NCI-H1105 treated with DMSO at 0.1 percent for 48 hours (cell line): ENCODE measurements around the gene C19orf38.

Experiments used
- DNase-seq: peaks from one replicate; lab custom pipeline; 2025; lab: John Stamatoyannopoulos, UW

The C19orf38 gene, protein sequence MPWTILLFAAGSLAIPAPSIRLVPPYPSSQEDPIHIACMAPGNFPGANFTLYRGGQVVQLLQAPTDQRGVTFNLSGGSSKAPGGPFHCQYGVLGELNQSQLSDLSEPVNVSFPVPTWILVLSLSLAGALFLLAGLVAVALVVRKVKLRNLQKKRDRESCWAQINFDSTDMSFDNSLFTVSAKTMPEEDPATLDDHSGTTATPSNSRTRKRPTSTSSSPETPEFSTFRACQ

DNA sequence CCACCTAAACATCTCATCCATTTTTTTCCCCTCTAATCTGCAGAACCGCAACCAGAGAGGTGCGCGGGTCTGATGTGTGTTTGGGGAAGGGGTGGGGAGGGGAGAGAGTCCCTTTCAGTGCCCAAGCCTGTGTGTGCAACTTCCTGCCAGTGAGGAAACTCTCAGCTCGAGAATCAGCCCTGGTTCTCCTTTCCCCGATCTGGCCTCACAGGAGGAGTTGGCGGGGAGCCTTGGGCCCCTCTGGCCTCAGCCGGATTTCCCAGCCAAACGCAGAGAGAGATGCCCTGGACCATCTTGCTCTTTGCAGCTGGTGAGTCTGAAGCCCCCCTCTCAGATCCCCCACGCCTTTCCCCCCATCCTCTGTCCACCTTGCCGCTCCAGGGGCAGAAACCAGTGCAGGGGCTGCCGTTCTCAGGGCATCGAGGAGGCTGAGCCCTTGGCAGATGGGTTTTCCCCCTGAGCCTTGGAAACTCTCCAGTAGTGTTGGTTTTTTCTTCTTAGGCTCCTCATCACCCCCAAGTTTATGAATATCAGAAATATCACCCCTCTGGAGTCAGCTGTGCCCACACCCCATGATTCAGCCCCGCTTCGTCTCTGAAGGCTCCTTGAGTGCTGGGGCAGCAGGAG, at the start of gene C19orf38:
Gene C19orf38 (plus strand): TSS at position 186 of the 627 bp plus-strand sequence. CDS start 94 bp downstream, at position 280.
- no peak for DNase-seq

DNA sequence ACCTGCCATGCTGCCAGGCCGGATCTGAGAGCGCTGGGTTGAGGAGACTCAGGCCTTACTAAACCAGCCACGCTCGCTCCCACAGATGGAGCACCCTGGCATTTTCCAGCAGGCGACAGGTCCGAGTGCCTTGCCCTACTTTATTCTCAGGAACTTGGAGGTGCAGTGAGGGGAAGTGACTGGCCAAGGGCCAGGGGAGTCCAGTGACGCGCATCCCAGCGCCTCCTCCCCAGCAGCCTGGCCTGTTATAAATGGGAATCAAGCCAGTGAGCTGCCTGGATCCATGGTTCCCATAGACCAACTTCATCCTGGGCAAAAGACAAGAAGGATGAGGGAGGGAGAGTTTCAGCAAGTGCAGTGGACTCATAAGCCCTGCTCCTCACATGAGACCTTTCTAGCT, 47.7 kb upstream of the C19orf38 start:
- DNase-seq = no peak

DNA sequence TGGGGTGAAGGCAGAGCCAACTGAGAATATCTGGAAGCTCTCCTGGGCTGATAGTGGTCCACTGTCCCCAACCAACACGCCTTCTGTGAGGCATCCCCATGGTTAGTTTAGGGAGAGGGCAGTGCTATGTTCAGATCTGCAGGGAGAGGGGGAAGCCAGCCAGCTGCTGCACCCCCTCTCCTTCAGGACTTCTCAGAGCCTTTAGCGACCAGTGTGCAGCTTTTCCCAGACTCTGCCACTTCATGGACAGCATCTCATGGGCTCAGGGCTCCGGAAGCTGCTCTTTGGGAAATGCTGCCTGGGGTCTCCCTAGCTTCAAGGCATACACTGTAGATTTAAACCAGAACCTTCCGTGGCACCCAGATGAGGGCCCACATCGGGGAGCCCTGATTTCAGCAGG, 45.7 kb upstream of the C19orf38 start:
- DNase-seq = no peak

DNA sequence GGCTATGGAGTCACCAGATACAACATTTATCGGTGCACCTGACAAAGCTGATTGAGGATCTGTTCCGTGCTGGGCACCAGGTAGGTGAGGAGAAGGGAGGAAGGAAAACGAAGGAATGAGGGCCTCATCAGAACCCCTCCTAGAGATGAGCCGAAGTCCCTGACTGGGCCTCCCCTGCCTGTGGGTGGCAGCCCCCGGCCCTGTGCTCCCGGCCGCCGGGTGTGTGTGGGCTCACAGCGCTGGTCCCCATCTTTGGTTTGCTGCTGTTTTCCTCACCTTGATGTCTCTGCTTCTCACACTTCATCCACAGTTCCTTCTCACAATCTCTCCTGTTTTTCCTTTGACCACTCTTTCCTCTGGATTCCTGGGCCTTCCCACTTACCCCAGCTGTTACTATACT, 45.0 kb upstream of the C19orf38 start:
- DNase-seq = no peak

DNA sequence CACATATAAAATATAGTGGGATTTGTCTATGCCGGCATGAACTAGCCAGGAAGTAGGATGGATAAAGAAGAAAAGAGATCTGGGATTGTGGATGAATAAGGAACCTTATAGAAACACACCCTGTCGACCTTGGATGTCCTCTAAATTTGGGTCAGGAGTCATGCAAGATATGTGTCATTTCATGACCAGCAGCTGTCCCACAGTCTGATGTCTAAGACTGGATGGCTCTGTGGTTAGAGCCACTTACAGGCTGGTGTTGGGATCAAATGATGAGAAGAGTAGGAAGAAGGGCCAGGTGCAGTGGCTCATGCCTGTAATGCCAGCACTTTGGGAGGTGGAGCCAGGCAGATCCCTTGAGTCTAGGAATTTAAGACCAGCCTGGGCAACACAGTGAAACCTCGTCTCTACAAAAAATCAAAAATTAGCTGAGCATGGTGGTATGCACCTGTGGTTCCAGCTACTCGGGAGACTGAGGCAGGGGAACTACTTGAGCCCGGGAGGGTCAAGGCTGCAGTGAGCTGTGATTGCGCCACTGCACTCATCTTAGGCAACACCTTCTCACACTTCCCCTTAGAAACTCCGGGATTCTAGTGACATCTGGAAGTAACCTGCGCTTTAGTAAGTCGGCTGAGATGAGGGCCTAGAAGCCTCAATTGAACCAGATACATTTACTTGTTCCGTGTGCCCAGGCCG, 43.0 kb upstream of the C19orf38 start:
- no peak for DNase-seq

DNA sequence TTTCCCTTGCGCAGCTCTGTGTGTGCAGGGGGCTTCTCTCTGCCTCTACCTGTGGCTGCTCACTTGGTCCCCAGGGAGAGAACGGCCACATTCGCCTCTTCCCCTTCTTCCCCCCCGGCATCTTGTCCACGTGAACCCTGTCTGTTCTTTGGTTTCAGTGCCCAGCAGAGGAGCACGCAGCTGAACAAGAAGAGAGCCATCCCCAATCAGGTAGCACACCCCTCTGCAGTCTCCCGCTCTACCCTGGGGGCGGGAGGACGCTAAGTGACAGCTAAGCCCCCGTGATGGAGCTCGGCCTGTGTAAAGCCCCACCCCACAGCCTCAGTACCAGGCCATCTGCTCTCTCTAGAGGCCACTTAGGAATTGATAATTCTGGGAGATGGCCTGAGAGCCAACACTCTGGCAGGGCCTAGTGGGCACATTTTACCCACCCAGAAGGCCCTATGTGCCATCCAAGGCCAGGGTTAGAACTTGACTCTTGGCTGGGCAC, 42.4 kb upstream of the C19orf38 start:
- DNase-seq = no peak

DNA sequence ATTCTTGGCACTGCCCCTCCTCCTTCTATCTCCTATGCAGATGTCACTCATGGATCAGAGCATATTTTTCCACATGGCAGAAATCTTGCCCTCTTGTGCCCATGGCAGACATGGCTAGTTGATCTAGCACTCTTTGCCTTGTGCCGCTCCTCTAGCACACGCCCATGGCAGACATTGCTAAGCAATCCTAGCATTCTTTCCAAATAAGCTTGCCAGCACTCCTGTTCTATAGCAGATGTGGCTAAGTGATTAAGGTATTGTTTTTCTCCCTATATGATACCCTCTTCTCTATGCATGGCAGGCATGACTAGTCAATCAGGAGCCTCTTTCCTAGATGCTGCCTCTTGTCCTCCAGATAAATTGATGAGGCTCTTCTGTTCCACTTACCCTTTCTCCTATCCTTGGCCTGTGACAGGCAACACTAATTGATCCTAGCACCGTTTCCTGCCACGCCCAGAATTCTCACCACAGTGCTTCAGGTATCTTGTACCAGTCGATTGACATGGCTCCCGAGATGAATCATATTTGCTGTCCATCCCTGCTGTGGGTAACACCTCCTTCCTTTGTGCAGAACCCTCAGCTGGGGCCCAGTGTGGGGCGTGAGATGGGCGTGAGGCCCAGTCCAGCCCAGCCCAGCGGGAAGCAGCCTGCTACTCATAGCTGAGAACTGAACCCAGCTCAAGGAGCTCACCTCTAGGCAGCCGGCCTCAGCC, 39.1 kb upstream of the C19orf38 start:
- no peak for DNase-seq

DNA sequence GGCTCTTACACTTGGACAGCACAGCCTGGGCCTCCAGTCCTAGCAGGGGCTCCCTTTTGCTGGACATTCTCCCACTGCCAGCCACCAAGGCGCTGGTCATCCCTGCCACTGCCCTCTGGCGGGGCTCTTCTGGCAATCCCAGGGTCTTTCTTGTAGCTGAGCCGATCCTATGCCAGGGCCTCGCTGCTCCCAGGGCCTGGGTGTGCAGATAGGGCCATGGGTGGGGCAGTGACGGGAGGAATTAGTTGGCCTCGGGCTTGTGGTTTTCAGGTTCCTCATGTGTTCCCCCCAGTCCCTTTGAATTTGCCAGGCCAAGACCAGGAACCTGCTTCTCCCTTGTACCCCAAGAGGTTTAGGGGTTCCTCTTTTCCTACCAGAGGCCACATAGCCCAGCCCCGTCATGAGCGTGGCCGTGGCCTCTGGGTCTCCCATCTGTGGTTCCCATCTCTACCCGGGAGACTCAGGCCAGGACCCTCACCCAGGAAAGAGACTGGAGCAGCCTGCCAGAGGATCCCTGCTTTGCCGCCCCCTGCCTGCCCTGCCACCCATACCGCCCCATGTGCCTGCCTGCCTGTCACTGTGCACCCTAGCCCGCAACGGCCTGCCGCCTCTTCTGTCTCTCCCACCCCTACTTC, 38.4 kb upstream of the C19orf38 start:
- no peak for DNase-seq

DNA sequence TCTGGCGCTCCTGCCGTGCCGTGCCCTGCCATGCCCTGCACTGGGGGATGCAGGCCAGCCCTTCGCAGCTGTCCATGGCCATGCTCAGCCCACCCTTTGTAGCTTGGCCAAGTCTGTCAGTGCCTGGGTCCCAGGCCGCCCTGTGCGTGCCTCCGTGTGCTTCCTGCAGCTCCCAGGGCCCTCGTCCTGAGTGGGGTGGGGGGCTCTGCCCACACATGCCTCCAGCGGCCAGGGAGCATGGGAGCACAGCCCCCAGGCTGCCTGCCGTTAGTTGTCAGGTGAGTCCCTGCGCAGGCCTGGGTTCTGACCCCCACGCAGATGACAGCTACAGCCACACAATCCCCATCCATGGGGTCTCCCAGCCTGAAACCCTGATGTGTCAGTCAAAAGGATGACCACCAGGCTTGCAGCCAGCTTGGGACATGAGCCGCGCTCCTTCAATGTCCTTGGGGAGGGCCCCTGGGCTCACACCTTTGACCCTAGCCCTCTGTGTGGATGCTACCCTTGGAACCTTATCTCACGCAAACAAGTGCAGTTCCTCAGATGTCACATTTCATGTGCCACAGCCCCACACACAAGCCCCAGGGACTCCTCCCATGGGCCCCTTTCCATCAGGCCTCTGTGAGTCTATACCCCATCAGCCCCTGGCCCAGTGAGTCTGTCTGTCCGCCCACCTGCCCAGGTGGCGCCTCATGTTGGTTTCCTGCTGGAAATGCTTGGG, 36.7 kb upstream of the C19orf38 start:
- DNase-seq = no peak

DNA sequence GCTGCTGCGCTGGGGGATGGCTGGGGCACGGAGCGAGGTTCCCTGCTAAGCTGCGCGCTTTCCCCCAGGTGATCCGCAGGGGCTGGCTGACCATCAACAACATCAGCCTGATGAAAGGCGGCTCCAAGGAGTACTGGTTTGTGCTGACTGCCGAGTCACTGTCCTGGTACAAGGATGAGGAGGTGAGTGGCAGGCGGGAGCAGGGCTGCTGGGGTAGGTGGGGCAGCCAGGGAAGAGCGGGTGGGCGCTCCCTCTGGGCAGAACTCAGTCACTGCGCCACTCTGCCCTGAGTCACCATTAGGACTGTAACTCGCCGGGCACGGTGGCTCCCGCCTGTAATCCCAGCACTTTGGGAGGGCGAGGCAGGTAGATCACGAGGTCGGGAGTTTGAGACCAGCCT, 36.0 kb upstream of the C19orf38 start:
- DNase-seq = no peak

DNA sequence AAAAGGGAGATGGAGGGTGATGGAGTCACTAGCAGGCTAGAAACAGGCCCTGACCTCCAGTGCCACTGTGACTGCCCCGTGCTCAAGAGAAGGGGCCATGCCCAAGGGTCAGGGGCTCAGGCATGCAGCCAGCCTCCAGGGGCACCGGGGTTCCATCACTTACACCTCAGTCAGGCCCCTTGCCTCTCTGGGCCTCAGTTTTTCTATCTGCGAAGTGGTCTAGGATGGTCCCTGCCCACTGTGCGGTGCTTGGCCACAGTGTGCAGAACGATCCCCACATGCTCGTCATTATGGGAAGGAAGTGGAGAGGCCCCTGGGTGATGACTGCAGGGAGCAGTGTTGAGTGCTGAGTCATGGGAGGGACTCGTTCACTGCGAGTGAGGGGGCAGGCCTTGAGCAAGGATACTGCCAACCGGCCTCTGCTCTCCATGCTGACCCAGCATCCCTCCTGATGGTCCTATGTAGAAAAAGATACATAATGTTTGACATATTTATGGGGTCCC, 35.3 kb upstream of the C19orf38 start:
- no peak for DNase-seq

DNA sequence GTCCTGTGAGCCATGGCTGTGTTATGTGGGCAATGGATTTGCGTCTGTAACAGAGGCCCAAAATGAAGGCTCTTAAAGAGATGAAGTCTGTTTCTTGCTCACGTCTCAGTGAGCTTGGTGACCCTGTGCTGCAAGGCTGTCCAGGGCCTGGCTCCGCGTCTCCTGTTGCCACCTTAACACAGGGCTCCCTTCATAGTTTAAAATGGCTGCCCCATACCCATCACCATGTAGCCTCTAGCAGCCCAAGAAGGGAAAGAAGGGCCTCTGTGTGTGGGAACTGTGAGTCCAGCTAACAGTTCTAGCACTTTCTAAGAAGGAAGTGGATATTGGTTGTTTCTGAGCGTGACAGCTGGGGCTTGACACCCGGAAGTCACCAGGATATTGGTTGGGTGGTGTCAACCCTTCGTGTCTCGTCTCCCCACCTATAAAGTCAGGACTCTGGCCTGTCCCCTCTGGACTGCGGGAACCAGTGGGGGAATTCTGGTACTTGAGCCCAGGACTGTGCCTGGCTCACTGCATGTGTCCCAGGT, 33.1 kb upstream of the C19orf38 start:
- no peak for DNase-seq

DNA sequence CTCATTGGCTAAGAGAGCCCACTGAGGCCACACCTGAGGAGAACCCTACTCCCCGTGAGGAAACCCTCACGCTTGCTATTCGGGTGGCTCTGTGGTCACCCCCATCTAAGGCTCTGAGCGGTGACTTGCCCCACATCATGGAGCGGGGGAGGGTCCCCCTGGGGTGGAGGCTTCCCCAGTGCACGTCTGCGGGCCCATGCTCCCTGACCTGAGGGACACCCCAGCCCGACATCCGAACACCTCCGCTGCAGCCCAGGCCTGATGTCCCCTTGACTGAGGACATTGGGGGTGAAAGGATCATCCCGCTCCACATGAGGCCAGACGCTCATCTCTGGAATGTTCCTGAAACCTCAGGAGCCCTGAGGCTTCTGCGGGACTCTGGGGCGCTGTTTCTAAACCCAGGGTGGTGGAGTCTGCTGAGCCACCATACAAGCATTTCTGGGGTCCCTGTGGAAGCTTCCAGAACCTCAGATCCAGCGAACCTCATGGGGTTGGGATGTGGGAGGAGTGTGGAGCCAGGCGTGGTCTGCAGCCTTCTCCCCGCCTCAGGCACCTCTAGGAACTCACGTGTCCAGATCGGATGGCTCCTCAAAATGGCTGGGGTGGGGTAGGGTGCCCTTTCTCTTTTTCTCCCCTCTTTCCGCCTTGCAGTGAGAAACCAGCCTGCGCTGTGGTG, 32.1 kb upstream of the C19orf38 start:
- DNase-seq = no peak

DNA sequence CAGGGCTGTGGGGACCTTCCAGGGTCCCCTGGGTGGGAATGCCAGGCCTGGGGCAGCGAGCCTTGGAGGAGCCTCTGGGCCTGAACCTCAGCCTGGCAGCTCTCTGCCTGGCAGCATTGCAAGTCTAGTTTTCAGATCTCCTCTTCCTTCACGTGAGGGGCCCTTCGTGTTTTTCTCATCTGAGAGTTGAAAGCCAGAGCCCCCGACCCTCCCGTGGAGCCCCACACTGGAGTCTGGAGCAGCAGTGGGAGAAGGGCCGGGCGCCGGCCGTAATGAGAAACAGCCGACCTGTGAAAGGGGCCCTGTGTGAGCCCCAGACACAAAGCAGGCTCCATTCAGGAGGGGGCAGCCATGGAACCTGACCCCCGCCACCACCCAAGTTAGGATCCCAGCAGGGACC, 31.5 kb upstream of the C19orf38 start:
- DNase-seq = no peak

DNA sequence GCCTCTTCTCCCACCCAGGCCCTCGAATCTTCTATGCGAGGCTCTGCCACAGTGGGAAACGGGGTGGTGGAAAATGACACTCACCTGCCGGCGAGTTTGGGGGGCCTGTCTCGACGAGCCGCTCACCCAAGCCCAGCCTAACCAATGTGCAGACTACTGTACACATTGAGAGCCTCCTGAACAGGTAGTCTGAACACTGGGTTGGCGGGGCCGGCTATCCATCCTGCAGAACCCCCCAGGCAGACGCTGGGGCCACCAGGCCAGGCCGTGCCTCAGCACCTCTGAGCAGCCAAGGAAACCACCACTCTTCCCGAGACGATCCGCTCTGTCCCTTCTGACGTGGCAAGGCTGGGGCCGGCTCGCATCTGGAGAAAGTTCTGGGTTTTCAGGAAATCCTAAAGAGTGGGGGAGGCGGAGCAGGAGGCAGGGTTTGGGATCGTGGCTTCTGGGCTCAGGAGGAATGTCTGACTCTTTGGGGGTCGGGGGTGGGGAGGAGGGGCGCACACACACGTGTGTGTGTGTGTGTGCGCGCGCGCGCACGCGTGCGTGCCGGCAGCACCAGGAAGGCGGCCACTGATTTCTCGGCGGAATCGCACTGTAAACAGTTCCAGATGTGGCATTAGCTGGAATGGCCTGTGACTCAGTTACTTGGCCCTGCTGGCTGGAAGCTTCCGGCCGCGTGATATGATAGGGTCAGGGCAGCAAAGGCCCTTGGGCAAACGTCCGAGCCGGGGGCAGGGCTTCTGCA, 30.8 kb upstream of the C19orf38 start:
- DNase-seq = no peak

DNA sequence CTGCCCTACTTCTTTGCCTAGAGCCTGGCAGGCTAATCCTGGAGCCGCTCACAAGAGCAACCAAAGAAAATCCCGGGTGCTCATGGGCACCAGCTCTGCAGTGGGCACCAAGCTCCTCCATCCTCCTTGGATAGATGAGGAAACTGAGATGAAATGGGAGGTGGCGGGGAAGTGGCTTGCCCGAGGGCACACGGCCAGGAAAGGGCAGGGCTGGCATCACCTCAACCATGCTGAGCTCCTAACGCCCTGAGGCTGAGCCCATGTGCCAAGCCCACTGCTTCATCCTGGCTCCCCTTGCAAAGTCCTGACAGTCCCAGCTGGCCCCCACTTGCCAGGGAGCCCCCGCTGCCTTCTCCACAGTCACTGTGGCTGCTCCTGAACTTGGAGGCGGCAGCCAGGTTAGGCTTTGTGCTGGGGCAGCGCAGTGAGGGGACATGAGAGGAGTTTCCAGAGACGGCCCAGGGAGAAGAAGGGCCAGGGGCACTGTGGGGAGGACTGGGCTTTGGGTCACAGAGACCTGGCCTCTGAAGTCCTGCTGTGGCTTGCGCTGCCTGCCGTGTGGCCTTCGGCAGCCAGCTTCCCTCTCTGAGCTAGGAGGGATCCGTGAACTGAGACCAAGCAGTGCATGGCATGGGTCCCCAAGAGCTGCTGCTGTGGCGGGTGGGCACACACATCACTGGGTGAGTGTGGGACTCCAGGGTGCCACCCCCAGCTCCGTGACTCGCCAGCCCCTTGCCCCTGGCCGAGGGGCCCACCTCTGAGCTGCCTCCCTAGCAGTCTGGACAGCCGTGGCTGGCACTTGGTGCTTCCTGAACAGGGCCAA, 29.7 kb upstream of the C19orf38 start:
- no peak for DNase-seq

DNA sequence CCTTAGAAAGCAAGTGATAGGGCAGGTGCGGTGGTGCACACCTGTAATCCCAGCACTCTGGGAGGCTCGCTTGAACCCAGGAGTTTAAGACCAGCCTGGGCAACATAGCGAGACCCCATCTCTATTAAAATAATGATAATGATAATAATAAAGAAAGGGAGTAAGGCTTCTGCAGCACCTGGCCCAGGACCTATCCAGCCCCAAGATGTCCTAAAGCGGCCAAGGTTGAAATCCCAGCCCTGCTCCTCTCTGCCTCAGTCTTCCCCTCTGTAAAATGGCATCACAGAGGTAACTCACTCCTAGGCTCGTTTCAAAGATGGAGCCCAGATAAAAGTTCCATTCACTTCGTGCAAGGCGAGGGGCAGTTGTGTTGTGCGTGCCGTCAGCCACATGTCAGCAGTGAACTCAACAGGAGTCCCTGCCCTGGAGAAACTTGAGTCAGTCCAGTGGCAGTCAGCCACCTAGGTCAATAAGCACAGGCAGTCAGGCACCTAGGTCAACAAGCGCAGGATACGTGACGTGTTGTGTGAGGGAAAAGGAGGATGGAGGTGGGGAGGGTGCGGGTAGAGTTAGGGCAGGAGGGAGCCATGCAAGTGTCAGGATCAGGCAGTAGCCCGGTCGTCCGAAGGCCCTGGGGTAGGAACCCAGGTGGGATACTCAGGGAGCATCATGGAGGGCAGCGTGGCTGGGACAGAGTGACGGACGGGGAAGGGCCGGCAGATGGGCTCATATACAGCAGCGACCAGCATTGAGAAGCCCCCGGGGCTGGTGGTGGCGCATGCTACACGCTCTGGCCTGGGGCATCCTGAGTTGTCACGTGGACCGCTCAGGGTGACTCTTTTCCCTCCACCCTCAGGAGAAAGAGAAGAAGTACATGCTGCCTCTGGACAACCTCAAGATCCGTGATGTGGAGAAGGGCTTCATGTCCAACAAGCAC, 28.8 kb upstream of the C19orf38 start:
- no peak for DNase-seq

DNA sequence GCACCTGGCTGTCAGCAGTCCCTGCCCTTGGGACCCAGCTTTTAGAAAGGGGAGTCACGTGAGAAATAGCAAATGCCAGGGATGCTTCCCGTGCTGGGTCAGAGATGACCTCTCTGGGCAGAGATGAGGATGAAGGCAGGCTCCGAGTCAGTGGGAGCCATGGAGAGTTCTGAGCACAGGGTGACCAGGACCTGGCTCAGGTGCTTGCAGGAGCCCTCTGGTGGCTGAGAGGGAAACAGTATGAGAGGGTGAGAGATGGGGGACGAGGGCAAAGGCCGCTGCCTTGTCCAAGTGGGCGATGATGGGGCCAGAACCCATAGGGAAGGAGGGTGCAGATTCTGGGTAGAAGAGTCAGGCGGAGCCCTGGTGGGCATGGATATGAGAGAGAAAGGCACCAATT, 28.0 kb upstream of the C19orf38 start:
- no peak for DNase-seq
